Spleen (tissue), 7 donors: ENCODE measurements around the gene ALPP.

ENCODE experiments used
- CTCF ChIP-seq, 11 experiments: fragments of 200-600 bp in 7 of 11; fragments of 450-650 bp in 4 of 11; sonication (generic) in 4 of 11; IDR thresholded peaks in 8 of 11; conservative IDR thresholded peaks in 3 of 11; 1 replicate in 7 of 11; 2 replicates in 4 of 11; pipeline versions ENCODE4 v1.4.0 to v1.8.0; 2016 to 2021; ENCODE audit warnings: antibody characterized with exemption in 11 of 11, inconsistent platforms in 4 of 11, mild to moderate bottlenecking in 1 of 11
- POLR2A ChIP-seq, 3 donors: fragments of 450-650 bp; IDR thresholded peaks; one replicate each; pipeline ENCODE4 v1.5.1; 2017; ENCODE audit warnings: antibody characterized with exemption in 3 of 3, mild to moderate bottlenecking in 1 of 3
- POLR2AphosphoS5 ChIP-seq, 3 donors: sonication (generic); formaldehyde crosslinking; IDR thresholded peaks; one replicate each; pipeline ENCODE4 v1.5.1; 2017; ENCODE audit warnings: antibody characterized with exemption in 3 of 3
- donor health status: DM: no; HTN: no; CAD: no; lungs with moderate emphysema.
- donor health status: DM: no; HTN: no; CAD: no.
- donor health status: DM: no; HTN: no; CAD: no.

DNA sequence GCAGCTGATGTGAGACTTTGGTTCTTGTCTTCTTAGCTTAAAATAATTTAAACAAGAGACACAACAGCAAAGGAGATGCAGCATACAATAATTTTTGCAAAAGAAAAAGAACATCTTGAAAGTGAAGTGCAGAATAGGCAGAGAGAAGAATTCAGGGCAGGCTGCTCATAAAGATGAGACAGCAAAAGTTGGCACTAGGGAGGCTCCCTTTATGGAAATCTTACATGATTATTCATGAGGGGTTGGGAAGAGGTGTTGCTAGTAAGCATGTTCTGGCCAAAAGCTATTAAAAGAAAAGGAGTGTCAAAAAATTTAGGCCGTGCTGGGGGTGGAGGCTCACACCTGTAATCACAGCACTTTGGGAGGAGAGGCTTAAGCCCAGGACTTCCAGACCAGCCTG lies 4.2 kb upstream of the ALPP start:
- TF ChIP-seq CTCF (IDR thresholded peaks at IDR 0.05 in 8 of 11, conservative IDR thresholded peaks at IDR 0.05 in 3 of 11) (no peak), POLR2A (IDR thresholded peaks at IDR 0.05) (no peak), POLR2AphosphoS5 (IDR thresholded peaks at IDR 0.05) (no peak)
